Ovary (tissue), 9 donors: Measurements from ENCODE around the gene FAAH. TPM values are rescaled to one million over a fixed set of nuclear protein-coding genes. Genes with fewer than 3 reads are reported as not detected.

ENCODE experiments used
- DNase-seq, 5 donors: peaks; one replicate each; pipeline ENCODE4 v3.0.0-alpha.2; 2019 to 2020
- H3K27ac ChIP-seq, 2 donors: fragments of 200-600 bp; one replicate each; pipeline versions ENCODE4 v1.5.1 to v1.8.0; 2019 to 2022
- H3K27me3 ChIP-seq: fragments of 200-600 bp; one replicate; pipeline ENCODE4 v1.8.0; 2022
- H3K36me3 ChIP-seq: fragments of 200-600 bp; sonication (generic); one replicate; pipeline ENCODE4 v1.5.1; 2019
- H3K4me1 ChIP-seq: one replicate; pipeline ENCODE4 v1.8.1; 2013; ENCODE audit warnings: mild to moderate bottlenecking, moderate library complexity; ENCODE audit not compliant: insufficient read depth
- H3K4me3 ChIP-seq: fragments of 200-600 bp; sonication (generic); one replicate; pipeline ENCODE4 v1.5.1; 2017
- H3K9me3 ChIP-seq, 2 donors: fragments of 200-600 bp in 1 of 2; sonication (generic) in 1 of 2; one replicate each; pipeline versions ENCODE4 v1.5.1 to v1.8.1; 2013 to 2019; ENCODE audit warnings: mild to moderate bottlenecking in 1 of 2, moderate library complexity in 1 of 2
- EP300 ChIP-seq: sonication (generic); formaldehyde crosslinking; IDR thresholded peaks from one replicate; pipeline ENCODE4 v1.6.1; 2017; ENCODE audit warnings: antibody characterized with exemption
- POLR2A ChIP-seq: fragments of 450-650 bp; IDR thresholded peaks from one replicate; pipeline ENCODE4 v1.6.1; 2017; ENCODE audit warnings: antibody characterized with exemption, mild to moderate bottlenecking, moderate library complexity
- WGBS, 3 donors: extraction: QIAGEN DNeasy Blood & Tissue Kit in 1 of 3; methylation state at CpG; one replicate each; pipeline versions ENCODE4 v1.1.5 to v1.1.7; 2013 to 2017; 5-methylcytosine and 5-hydroxymethylcytosine counted together
- intact Hi-C, 4 donors: fragments of 100-400 bp; cut with DNase I; formaldehyde crosslinking; loops; one replicate each; pipeline versions ENCODE4 v1.11.0 to v1.15.1; 2022 to 2023
- polyA plus RNA-seq, 2 donors: library from polyadenylated mRNA; stranded (reverse); fragments of 200-250 nt in 1 of 2; fragments of 350-450 nt in 1 of 2; fragmentation: Illumina TruSeq in 1 of 2; extraction: RNeasy Lipid Tissue Mini Kit (QIAGEN cat#74804) in 1 of 2; gene quantifications; one replicate each; pipeline ENCODE4 v1.2.3, GENCODE V29; 2013 to 2014
- total RNA-seq, 7 donors: library from RNA; depleted of rRNA in 2 of 7; stranded (reverse); fragments of >200 nt in 2 of 7; fragmentation: NEBNext Ultra II Directional in 3 of 7; extraction: Animal tissue kit (Norgen Biotek cat#: 25700) in 3 of 7; gene quantifications; one replicate each; pipeline versions ENCODE4 v1.1.0 to v1.2.4, GENCODE V29; 2016 to 2023
- TF ChIP-seq, protein P1 (sequence below), 3 donors: fragments of 450-650 bp in 2 of 3; fragments of 200-600 bp in 1 of 3; IDR thresholded peaks; one replicate each; pipeline versions ENCODE4 v1.5.1 to v1.8.0; 2016 to 2022; ENCODE audit warnings: antibody characterized with exemption in 3 of 3, mild to moderate bottlenecking in 1 of 3
- donor health status: DM: no; HTN: no; CAD: no; lungs with moderate emphysema.
- donor health status: DM: no; HTN: no; CAD: no.
- donor health status: Bipolar disorder and iron deficiency.
- donor health status: DM: yes; HTN: yes; CAD: no.
- donor health status: DM: no; HTN: no; CAD: no.
- donor health status: DM: yes; HTN: yes; CAD: no.

FAAH gene
- total and polyA plus RNA-seq, 9 donors, result 1.3 to 32.7 (median 8.4) TPM

DNA sequence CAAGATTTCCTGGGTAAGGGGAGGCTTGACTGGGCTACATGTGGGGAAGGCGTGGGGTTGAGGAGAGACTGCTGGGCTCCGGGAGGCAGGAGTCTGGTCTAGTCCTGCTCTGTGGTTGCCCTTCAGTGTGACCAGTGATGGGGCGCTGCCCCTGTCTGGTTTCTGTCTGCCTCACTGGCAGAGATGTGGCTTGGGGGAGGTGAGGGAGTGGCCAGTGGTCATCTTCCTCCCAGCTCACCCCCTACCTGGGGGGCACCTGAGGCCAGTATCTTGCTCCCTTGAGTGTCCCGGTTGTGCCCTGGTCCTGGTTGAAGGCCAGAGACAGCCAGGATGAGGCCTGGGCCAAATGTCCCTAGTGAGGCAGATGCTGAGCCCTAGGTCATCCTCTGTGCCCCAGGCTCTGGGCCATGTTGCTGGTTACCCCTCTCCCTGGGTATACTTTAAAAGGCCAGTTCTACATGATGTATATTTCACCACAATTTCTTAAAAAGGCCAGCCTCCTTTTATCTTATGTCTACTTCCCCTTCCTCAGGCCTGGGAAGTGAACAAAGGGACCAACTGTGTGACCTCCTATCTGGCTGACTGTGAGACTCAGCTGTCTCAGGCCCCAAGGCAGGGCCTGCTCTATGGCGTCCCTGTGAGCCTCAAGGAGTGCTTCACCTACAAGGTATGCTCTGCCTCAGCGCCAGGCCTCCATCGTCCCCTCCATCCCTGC lies 10.5 kb downstream of the FAAH start:
- WGBS, 3 donors, result 93 to 95% (median 94%) methylated on average over 7 of the region's 7 CpGs
- H3K36me3 ChIP-seq, result no peaks in the 10 kb centered on the region
- H3K27ac ChIP-seq, result no peak overlapping the region

DNA sequence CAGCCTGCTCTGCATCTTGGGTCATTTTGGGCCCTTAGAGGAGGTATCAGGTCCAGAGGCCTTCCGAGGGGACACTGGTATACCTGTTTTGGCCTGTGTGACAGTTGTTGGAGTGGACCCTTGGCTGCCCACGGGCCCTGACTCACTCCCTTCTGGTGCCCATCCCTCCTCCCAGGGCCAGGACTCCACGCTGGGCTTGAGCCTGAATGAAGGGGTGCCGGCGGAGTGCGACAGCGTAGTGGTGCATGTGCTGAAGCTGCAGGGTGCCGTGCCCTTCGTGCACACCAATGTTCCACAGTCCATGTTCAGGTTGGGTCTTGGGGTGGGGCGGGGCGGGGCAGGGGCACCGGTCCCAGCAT lies 11.1 kb downstream of the FAAH start:
- intact Hi-C loops, result loop anchor here in 3 of 4 donors (5.0 to 10.0 kb wide), 3 partner anchors 122 to 770 kb away; no protein-coding TSS in a partner anchor
- WGBS, 3 donors, result 90 to 98% (median 90%) methylated on average over 12 of the region's 12 CpGs
- no peak for DNase-seq
- no peak for TF ChIP-seq POLR2A
- TF ChIP-seq EP300, result no peak
- TF ChIP-seq, protein P1, sequence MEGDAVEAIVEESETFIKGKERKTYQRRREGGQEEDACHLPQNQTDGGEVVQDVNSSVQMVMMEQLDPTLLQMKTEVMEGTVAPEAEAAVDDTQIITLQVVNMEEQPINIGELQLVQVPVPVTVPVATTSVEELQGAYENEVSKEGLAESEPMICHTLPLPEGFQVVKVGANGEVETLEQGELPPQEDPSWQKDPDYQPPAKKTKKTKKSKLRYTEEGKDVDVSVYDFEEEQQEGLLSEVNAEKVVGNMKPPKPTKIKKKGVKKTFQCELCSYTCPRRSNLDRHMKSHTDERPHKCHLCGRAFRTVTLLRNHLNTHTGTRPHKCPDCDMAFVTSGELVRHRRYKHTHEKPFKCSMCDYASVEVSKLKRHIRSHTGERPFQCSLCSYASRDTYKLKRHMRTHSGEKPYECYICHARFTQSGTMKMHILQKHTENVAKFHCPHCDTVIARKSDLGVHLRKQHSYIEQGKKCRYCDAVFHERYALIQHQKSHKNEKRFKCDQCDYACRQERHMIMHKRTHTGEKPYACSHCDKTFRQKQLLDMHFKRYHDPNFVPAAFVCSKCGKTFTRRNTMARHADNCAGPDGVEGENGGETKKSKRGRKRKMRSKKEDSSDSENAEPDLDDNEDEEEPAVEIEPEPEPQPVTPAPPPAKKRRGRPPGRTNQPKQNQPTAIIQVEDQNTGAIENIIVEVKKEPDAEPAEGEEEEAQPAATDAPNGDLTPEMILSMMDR (IDR thresholded peaks at IDR 0.05), result no peak
- Histone ChIP-seq H3K4me1 (peaks cover 3% of the 10 kb centered on the region), H3K9me3 (no peaks in the 10 kb centered on the region), H3K36me3 (no peaks in the 10 kb centered on the region), H3K4me3 (no peak overlapping the region), H3K27me3 (no peaks in the 10 kb centered on the region), H3K27ac (no peak overlapping the region)

More for the DNA sequence above, 10.5 kb downstream of the FAAH start:
- TF ChIP-seq, protein P1 (IDR thresholded peaks at IDR 0.05), result no peak
- TF ChIP-seq POLR2A, result no peak
- no peak for TF ChIP-seq EP300
- peaks cover 3% of the 10 kb centered on the region for H3K4me1 ChIP-seq
- no peak for DNase-seq
- H3K4me3 ChIP-seq, result no peak overlapping the region
- intact Hi-C loops, result loop anchor here in 3 of 4 donors (5.0 to 10.0 kb wide), 3 partner anchors 123 to 770 kb away; no protein-coding TSS in a partner anchor
- no peaks in the 10 kb centered on the region for H3K9me3 ChIP-seq
- H3K27me3 ChIP-seq, result no peaks in the 10 kb centered on the region

DNA sequence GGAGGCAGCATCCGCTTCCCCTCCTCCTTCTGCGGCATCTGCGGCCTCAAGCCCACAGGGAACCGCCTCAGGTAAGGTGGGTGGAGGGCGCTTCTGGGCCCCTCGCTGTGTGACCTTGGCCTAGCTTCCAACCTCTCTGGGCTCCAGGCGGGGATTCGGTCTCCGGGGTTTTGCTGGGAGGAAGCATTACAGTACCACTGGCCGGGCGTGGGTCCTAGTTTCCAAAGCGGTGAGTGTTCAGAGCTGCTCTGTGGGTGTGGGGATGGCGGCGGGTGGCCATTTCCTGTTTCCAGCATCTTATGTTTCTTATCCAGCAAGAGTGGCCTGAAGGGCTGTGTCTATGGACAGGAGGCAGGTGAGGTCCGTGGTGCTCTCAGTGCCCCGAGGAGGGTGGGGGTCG lies 11.6 kb downstream of the FAAH start:
- 72 to 76% (median 76%) methylated on average over 17 of the region's 17 CpGs for WGBS, 3 donors
- peaks cover 3% of the 10 kb centered on the region for H3K4me1 ChIP-seq
- no peak overlapping the region for H3K27ac ChIP-seq
- no peak for DNase-seq
- H3K27me3 ChIP-seq, result no peaks in the 10 kb centered on the region
- H3K9me3 ChIP-seq, result no peaks in the 10 kb centered on the region
- intact Hi-C loops, result loop anchor here in 3 of 4 donors (5.0 to 10.0 kb wide), 3 partner anchors 122 to 769 kb away; no protein-coding TSS in a partner anchor
- TF ChIP-seq EP300, result no peak
- TF ChIP-seq POLR2A, result no peak
- TF ChIP-seq, protein P1 (IDR thresholded peaks at IDR 0.05), result no peak
- no peak overlapping the region for H3K4me3 ChIP-seq
- no peaks in the 10 kb centered on the region for H3K36me3 ChIP-seq

DNA sequence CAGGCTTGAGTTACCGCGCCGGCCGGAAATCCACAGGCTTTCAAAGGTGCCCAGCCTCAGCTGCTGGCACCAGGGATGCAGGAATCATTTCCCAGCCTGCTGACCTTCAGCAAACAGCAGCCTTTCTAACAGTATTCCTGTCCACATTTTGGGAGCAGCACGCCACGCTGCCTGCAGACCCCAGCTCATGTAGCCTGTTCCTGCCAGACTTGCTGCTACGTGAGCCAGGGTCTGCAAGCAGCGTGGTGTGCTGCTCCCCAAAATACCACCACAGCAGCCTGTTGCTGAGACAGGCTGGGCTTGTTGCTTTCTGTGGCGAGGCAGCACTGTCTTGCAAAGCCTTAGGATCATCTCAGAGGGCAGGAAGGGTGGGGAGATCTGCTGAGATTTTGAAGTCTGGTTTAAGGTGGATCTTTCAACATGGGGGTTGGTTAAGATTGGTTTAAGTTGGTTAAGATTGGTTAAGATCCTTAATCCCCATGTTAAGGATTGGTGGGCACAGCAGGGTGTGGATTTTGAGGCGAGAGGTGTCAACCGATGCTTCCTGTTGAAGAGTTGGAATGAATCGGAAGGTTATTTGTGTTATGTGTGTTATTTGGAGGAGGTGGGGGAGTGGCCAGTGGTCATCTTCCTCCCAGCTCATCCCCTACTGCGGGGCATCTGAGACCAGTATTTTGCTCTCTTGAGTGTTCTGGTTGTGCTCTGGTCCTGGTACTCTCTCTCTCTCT lies 12.9 kb downstream of the FAAH start:
- peaks cover under 1% of the 10 kb centered on the region for H3K4me1 ChIP-seq
- H3K4me3 ChIP-seq, result peak overlapping the region; percentile 21
- TF ChIP-seq POLR2A, result no peak
- TF ChIP-seq EP300, result no peak
- TF ChIP-seq, protein P1 (IDR thresholded peaks at IDR 0.05), result no peak
- no peaks in the 10 kb centered on the region for H3K27me3 ChIP-seq
- H3K36me3 ChIP-seq, result no peaks in the 10 kb centered on the region
- intact Hi-C loops, result loop anchor here in 3 of 4 donors (5.0 to 10.0 kb wide), 3 partner anchors 120 to 768 kb away; no protein-coding TSS in a partner anchor
- no peak for DNase-seq
- H3K9me3 ChIP-seq, result no peaks in the 10 kb centered on the region
- H3K27ac ChIP-seq, result no peak overlapping the region
- 40 to 52% (median 41%) methylated on average over 13 of the region's 13 CpGs for WGBS, 3 donors
